Endothelial cell of umbilical vein (primary cell): ENCODE results near the gene RAB17. TPM values are rescaled to one million over a fixed set of nuclear protein-coding genes. Genes with fewer than 3 reads are reported as not detected.

Source experiments
- BruUV-seq: library from RNA; stranded (reverse); fragments of 400-500 nt; replicated peaks from 2 replicates; lab custom pipeline; 2021; lab: Mats Ljungman, UMichigan
- CTCF ChIA-PET: fragments of 300-600, 350-600 bp; sonication (Branson Sonifier 250); formaldehyde crosslinking; loops from one replicate; lab custom pipeline; 2021; ENCODE audit warnings: antibody characterized with exemption, inconsistent platforms; lab: Charles Lee
- POLR2A ChIA-PET: fragments of 300-600, 350-600 bp; sonication (Branson Sonifier 250); formaldehyde crosslinking; loops from one replicate; lab custom pipeline; 2021; ENCODE audit warnings: antibody characterized with exemption, inconsistent platforms; lab: Charles Lee
- DNase-seq: peaks from one replicate; pipeline ENCODE4 v3.0.0-alpha.2; 2011; ENCODE audit warnings: low read depth, low spot score
- FAIRE-seq: peaks from 2 replicates; lab custom pipeline; 2011; peaks lifted over from hg19 to GRCh38; lab: Jason Lieb, UNC
- H2AFZ ChIP-seq: 2 replicates; pipeline ENCODE4 v1.6.0; 2012; ENCODE audit warnings: low read depth, low read length, control low read depth, inconsistent platforms
- H3K27ac ChIP-seq: 2 replicates; pipeline ENCODE4 v1.5.1; 2011; ENCODE audit warnings: low read depth, mild to moderate bottlenecking, control low read depth, low read length, moderate library complexity; ENCODE audit not compliant: insufficient read depth
- H3K27me3 ChIP-seq, 2 experiments: 2 replicates each; pipeline versions ENCODE4 v1.6.0 to v1.6.1; 2011; ENCODE audit warnings: low read length in 2 of 2, mixed read lengths in 1 of 2; ENCODE audit not compliant: control insufficient read depth in 2 of 2, insufficient read depth in 2 of 2
- H3K36me3 ChIP-seq, 2 experiments: 2 replicates in 1 of 2; 3 replicates in 1 of 2; pipeline ENCODE4 v1.5.1; 2011; ENCODE audit warnings: low read length in 2 of 2, mild to moderate bottlenecking in 1 of 2, moderate library complexity in 1 of 2; ENCODE audit not compliant: control insufficient read depth in 2 of 2, insufficient read depth in 2 of 2; ENCODE audit errors: extremely low read depth in 1 of 2
- H3K4me1 ChIP-seq: 3 replicates; pipeline ENCODE4 v1.5.1; 2011; ENCODE audit warnings: mild to moderate bottlenecking, low read length; ENCODE audit not compliant: control insufficient read depth, insufficient read depth; ENCODE audit errors: extremely low read depth
- H3K4me2 ChIP-seq: 2 replicates; pipeline ENCODE4 v1.6.1; 2011; ENCODE audit warnings: low read length, control low read depth, mixed read lengths; ENCODE audit not compliant: insufficient read depth
- H3K4me3 ChIP-seq, 3 experiments: fragments of 200-600 bp in 1 of 3; sonication (generic), shearing (Covaris generic) in 1 of 3; replicated peaks in 1 of 3; 2 replicates each; pipeline ENCODE4 v1.5.1; 2011 to 2016; ENCODE audit warnings: control low read depth in 3 of 3, low read length in 3 of 3, mild to moderate bottlenecking in 2 of 3, inconsistent platforms in 1 of 3, low read depth in 1 of 3, moderate library complexity in 1 of 3; ENCODE audit not compliant: insufficient read depth in 1 of 3
- H3K79me2 ChIP-seq: 2 replicates; pipeline ENCODE4 v1.6.0; 2012; ENCODE audit warnings: low read length, inconsistent platforms; ENCODE audit not compliant: control insufficient read depth, insufficient read depth
- H3K9ac ChIP-seq: replicated peaks from 2 replicates; pipeline ENCODE3; 2011; ENCODE audit warnings: low read length, control low read depth; ENCODE audit not compliant: insufficient read depth; ENCODE audit errors: extremely low read depth
- H3K9me1 ChIP-seq: replicated peaks from 3 replicates; pipeline ENCODE4 v1.6.0; 2011; ENCODE audit warnings: mild to moderate bottlenecking, low read length; ENCODE audit not compliant: control insufficient read depth, insufficient read depth; ENCODE audit errors: extremely low read depth
- H3K9me3 ChIP-seq: replicated peaks from 2 replicates; pipeline ENCODE4 v1.5.1; 2012; ENCODE audit warnings: low read length, inconsistent platforms; ENCODE audit not compliant: control insufficient read depth, insufficient read depth
- H4K20me1 ChIP-seq: replicated peaks from 2 replicates; pipeline ENCODE3; 2011; ENCODE audit warnings: mild to moderate bottlenecking, low read length; ENCODE audit not compliant: control insufficient read depth, insufficient read depth; ENCODE audit errors: extremely low read depth
- CTCF ChIP-seq, 2 donors: IDR thresholded peaks; 1 replicate in 1 of 2; 2 replicates in 1 of 2; pipeline ENCODE4 v1.5.1; 2011; ENCODE audit warnings: low read length in 2 of 2, mild to moderate bottlenecking in 2 of 2, moderate library complexity in 2 of 2, control low read depth in 1 of 2, inconsistent platforms in 1 of 2, low read depth in 1 of 2; ENCODE audit not compliant: insufficient read depth in 1 of 2; ENCODE audit errors: extremely low read depth in 1 of 2
- EZH2 ChIP-seq: IDR thresholded peaks from 2 replicates; pipeline ENCODE4 v1.6.1; 2012; ENCODE audit warnings: borderline replicate concordance, low read depth, mild to moderate bottlenecking, moderate library complexity, low read length, inconsistent platforms; ENCODE audit not compliant: severe bottlenecking
- FOS ChIP-seq: IDR thresholded peaks from 2 replicates; pipeline ENCODE4 v1.6.1; 2011; ENCODE audit warnings: mild to moderate bottlenecking, low read length, moderate library complexity, borderline replicate concordance; ENCODE audit not compliant: insufficient read depth
- GATA2 ChIP-seq: IDR thresholded peaks from 2 replicates; pipeline ENCODE4 v1.7.0; 2011; ENCODE audit warnings: low read depth, mild to moderate bottlenecking, moderate library complexity, mixed read lengths, low read length; ENCODE audit not compliant: insufficient read length, insufficient read depth
- JUN ChIP-seq: IDR thresholded peaks from 2 replicates; pipeline ENCODE4 v1.6.1; 2011; ENCODE audit warnings: borderline replicate concordance, low read depth; ENCODE audit not compliant: insufficient read length, insufficient read depth
- MAX ChIP-seq: IDR thresholded peaks from 2 replicates; pipeline ENCODE4 v1.6.1; 2011; ENCODE audit not compliant: insufficient read depth, insufficient read length
- MYC ChIP-seq: IDR thresholded peaks from one replicate; pipeline ENCODE4 v1.6.1; 2011; ENCODE audit warnings: mild to moderate bottlenecking, low read depth, low read length
- POLR2A ChIP-seq: IDR thresholded peaks from 2 replicates; pipeline ENCODE4 v1.6.1; 2012; ENCODE audit warnings: low read depth, mild to moderate bottlenecking, control low read depth, low read length
- POLR2AphosphoS5 ChIP-seq: IDR thresholded peaks from 2 replicates; pipeline ENCODE4 v1.6.1; 2012; ENCODE audit warnings: low read depth, mild to moderate bottlenecking, control low read depth, low read length, moderate library complexity; ENCODE audit not compliant: insufficient read depth
- dilution Hi-C: fragments of 300-500 bp; cut with MboI; formaldehyde crosslinking; loops from one replicate; pipeline ENCODE4 v1.15.0; 2019; ENCODE audit warnings: low sequenced_read_pairs; ENCODE audit not compliant: extremely low pct_ligation_motif_present
- intact Hi-C: fragments of 100-400 bp; cut with micrococcal nuclease; formaldehyde crosslinking; loops from one replicate; pipeline ENCODE4 v1.10.0; 2022
- polyA plus RNA-seq, 4 experiments: library from polyadenylated mRNA; depleted of rRNA in 3 of 4; stranded (reverse) in 3 of 4; unstranded in 1 of 4; fragments of >200 nt; gene quantifications; 2 replicates each; pipeline versions ENCODE4 v1.2.1 to v1.2.3, GENCODE V29; 2011 to 2012; ENCODE audit warnings: missing spikeins in 1 of 4
- total RNA-seq: library from RNA; stranded (reverse); gene quantifications from 2 replicates; pipeline ENCODE4 v1.2.3, GENCODE V29; 2021

RAB17 gene
- total and polyA plus RNA-seq, 2 donors (not counting 3 experiments of a cell fraction or from before 2014, with no cell fraction given): 0.41 to 0.77 TPM

- Histone ChIP-seq H3K9me1 (no peaks in the 10 kb centered on the region), H4K20me1 (no peaks in the 10 kb centered on the region), H3K4me2 (no peak overlapping the region), H3K79me2 (no peaks in the 10 kb centered on the region), H3K9ac (no peak overlapping the region), H3K4me1 (no peaks in the 10 kb centered on the region), H2AFZ (no peak overlapping the region), H3K4me3 (no peak overlapping the region), H3K27me3 (no peaks in the 10 kb centered on the region), H3K36me3 (no peaks in the 10 kb centered on the region), H3K27ac (no peak overlapping the region), H3K9me3 (no peaks in the 10 kb centered on the region)
- no peak for FAIRE-seq
- DNase-seq: no peak
- dilution Hi-C loops: no loop called here
- BruUV-seq: no TSS peak
- TF ChIP-seq POLR2AphosphoS5 (no peak), JUN (no peak), MYC (no peak), MAX (no peak), POLR2A (no peak), FOS (no peak), EZH2 (no peak), CTCF (IDR thresholded peaks at IDR 0.05; ENCODE audit: extremely low read depth in 1 of 2, insufficient read depth in 1 of 2, low read depth in 1 of 2, low read length in 2 of 2) (no peak), GATA2 (no peak)
- intact Hi-C loops: no loop called here
- ChIA-PET POLR2A (no interaction called here), CTCF (interaction anchor here (1.4 to 3.4 kb wide), 2 partner anchors 29 to 30 kb away, joined by 5 to 15 read pairs; no protein-coding TSS in a partner anchor)
Observed at GRCh38 chr2:237542001-237542704, 48.4 kb downstream of the RAB17 start.
